Activated CD8-positive, alpha-beta memory T cell treated with anti-CD3 and anti-CD28 coated beads for 36 hours (primary cell): ENCODE data around the gene PHF1. TPM values are rescaled to one million over a fixed set of nuclear protein-coding genes. Genes with fewer than 3 reads are reported as not detected.

ENCODE experiments used
- CTCF ChIA-PET: fragments of 350-600 bp; sonication (Branson Sonifier 250); formaldehyde crosslinking; loops from one replicate; lab custom pipeline; 2021; ENCODE audit warnings: antibody characterized with exemption; lab: Charles Lee
- POLR2A ChIA-PET: fragments of 350-600 bp; sonication (Branson Sonifier 250); formaldehyde crosslinking; loops from one replicate; lab custom pipeline; 2021; ENCODE audit warnings: antibody characterized with exemption; lab: Charles Lee
- total RNA-seq, 2 experiments: library from RNA; stranded (reverse); gene quantifications; one replicate each; pipeline ENCODE4 v1.2.3, GENCODE V29; 2021

PHF1 gene
- total RNA-seq, 2 experiments from 2014 or later, result 25.5 to 27.3 TPM

DNA sequence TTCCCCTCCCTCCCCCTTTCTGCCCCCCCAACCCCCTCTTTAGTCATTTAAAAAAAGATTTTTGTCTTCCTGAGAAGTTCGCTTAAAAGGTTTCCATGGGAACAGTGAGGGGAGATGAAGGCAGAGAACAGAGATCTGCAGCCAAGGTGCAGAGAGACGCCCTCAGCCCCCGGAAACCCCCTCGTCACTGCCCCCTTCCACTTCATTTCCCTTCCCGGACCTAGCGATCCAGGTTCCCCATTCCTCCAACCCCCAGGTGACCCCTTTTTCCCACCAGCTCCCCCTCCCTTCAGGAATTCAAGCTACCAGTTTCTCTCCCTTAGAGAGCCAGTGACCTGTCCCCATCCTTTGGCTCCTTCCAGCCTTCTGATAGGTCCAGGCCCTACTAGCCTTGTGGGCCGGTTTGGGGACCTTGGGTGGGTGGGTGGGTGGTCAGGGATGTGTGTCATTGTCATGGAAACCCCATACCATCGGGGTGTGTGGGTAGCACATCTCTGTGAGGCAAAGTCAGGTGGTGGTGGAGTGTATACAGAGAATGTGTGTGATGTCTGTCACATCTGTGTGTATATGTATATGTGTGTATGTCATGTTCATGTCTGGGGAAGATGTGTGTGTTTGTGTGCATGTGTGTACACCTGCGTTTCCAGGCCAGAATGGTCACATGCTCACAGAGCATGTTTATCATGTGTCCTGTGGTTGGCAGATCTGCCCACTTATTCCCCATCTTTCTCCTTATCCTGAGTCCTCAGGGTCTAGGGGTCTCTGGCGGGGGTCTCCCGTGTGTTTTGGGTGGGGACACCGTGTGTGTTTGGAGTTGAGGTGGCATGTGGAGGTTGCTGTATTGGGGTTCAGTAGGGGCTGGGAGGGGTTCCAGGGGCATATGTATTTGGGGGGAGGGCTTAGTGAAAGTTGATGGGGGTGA lies 16.0 kb downstream of the PHF1 start:
- POLR2A ChIA-PET, result interaction anchor here (0.6 to 1.5 kb wide), 7 partner anchors 28 to 172 kb away, joined by 4 to 6 read pairs (median 5); partner anchors contain the start of genes KIFC1, TAPBP, ZBTB22 and ZBTB9
- CTCF ChIA-PET, result interaction anchor here (1.5 to 2.1 kb wide), 4 partner anchors 11 to 127 kb away, joined by 3 to 9 read pairs (median 7); partner anchors contain the start of gene ZBTB9

- CTCF ChIA-PET, result no interaction called here
- POLR2A ChIA-PET, result no interaction called here
Measured at GRCh38 chr6:33427585-33428223, 16.9 kb downstream of the PHF1 start.

DNA sequence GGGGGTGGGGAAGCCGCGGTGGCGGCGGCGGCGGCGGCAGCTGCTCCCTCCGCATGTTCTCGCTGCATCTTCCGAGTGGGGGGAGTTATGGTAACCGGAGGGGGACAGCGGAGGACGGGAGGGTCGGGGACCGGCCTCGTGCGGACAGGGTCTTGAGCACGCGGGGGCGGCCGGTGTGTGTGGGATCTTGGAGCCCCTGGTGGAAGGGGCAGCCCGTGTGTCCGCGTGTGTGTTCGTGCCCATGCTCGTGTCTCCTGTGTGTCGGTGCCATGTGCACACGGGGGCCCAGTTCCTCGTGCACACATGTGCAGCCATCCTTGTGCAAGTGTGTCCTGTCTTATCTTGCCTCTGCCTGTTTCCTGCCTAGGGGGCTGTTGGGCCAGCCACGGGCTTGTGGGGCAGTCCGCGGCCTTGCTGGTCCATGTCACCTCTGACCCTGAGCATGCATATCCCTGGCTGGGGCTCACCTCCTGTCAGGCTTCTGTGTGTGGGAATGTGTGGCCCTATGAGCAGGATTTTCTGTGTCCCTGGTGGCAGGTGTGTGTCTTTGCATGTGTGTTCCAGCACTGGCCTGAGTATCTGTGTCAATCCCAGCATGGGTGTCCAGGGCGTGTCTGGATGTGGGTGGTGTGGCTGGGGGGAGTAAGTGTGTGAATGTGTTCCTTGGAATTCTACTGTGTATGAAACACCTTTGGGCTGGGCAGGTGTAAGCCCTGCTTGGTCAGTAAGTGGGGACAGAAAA lies 17.6 kb downstream of the PHF1 start:
- POLR2A ChIA-PET, result interaction anchor here (1.0 kb wide), 1 partner anchor 10 kb away, joined by 6 read pairs; no protein-coding TSS in a partner anchor
- CTCF ChIA-PET, result interaction anchor here (1.8 kb wide), 1 partner anchor 38 kb away, joined by 6 read pairs; no protein-coding TSS in a partner anchor

- POLR2A ChIA-PET, result interaction anchor here (1.0 kb wide), 1 partner anchor 10 kb away, joined by 6 read pairs; no protein-coding TSS in a partner anchor
- CTCF ChIA-PET, result interaction anchor here (0.6 to 1.8 kb wide), 3 partner anchors 39 to 152 kb away, joined by 3 to 6 read pairs (median 3); partner anchors contain the start of gene B3GALT4
Measured at GRCh38 chr6:33428966-33429749, 18.3 kb downstream of the PHF1 start.

GRCh38 chr6:33429750-33430052 lies 18.9 kb downstream of the PHF1 start:
- CTCF ChIA-PET, result interaction anchor here (1.6 to 1.8 kb wide), 2 partner anchors 39 to 153 kb away, joined by 3 to 6 read pairs; partner anchors contain the start of gene B3GALT4

GRCh38 chr6:33430334-33430733 lies 19.5 kb downstream of the PHF1 start:
- CTCF ChIA-PET, result interaction anchor here (1.0 to 2.0 kb wide), 8 partner anchors 12 to 458 kb away, joined by 3 to 8 read pairs (median 4); partner anchors contain the start of genes B3GALT4 and ZBTB9
- POLR2A ChIA-PET, result interaction anchor here (1.3 kb wide), 1 partner anchor 140 kb away, joined by 5 read pairs; no protein-coding TSS in a partner anchor

More at GRCh38 chr6:33429750-33430052, 18.9 kb downstream of the PHF1 start:
- POLR2A ChIA-PET, result no interaction called here

- POLR2A ChIA-PET, result interaction anchor here (0.5 to 1.3 kb wide), 4 partner anchors 23 to 148 kb away, joined by 3 to 7 read pairs (median 6); partner anchors contain the start of gene ZBTB9
- CTCF ChIA-PET, result interaction anchor here (0.6 to 2.0 kb wide), 9 partner anchors 12 to 459 kb away, joined by 3 to 8 read pairs (median 4); partner anchors contain the start of gene ZBTB9
Measured at GRCh38 chr6:33430991-33431879, 20.4 kb downstream of the PHF1 start.

GRCh38 chr6:33431880-33432541 lies 21.2 kb downstream of the PHF1 start:
- CTCF ChIA-PET, result interaction anchor here (0.6 to 2.0 kb wide), 3 partner anchors 22 to 314 kb away, joined by 3 to 8 read pairs (median 5); partner anchors contain the start of gene ZBTB9
- POLR2A ChIA-PET, result interaction anchor here (0.5 to 0.7 kb wide), 2 partner anchors 130 to 147 kb away, joined by 7 read pairs; no protein-coding TSS in a partner anchor

DNA sequence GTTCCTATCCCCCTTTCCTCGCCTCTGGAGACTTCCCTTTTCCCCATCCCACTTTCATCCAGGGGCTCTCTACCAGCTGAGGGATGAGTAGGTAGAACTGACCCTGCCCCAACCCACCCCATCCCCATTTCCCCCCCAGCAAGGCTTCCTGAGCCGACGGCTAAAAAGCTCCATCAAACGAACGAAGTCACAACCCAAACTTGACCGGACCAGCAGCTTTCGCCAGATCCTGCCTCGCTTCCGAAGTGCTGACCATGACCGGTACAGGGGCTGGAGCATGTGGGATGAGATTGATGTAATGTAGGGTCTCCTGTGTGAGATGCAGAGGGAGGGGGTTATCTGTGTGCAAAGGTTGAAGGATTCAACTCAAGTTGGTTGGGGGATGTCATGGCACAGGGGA lies 21.7 kb downstream of the PHF1 start:
- POLR2A ChIA-PET, result no interaction called here
- CTCF ChIA-PET, result no interaction called here

- POLR2A ChIA-PET, result no interaction called here
Measured at GRCh38 chr6:33433001-33433543, 22.3 kb downstream of the PHF1 start.

GRCh38 chr6:33433544-33434191 lies 22.9 kb downstream of the PHF1 start:
- ChIA-PET POLR2A (no interaction called here), CTCF (no interaction called here)

More at GRCh38 chr6:33433001-33433543, 22.3 kb downstream of the PHF1 start:
- CTCF ChIA-PET, result no interaction called here

- POLR2A ChIA-PET, result interaction anchor here (0.7 kb wide), 1 partner anchor 274 kb away, joined by 3 read pairs; no protein-coding TSS in a partner anchor
Measured at GRCh38 chr6:33434961-33435360, 24.1 kb downstream of the PHF1 start.

DNA sequence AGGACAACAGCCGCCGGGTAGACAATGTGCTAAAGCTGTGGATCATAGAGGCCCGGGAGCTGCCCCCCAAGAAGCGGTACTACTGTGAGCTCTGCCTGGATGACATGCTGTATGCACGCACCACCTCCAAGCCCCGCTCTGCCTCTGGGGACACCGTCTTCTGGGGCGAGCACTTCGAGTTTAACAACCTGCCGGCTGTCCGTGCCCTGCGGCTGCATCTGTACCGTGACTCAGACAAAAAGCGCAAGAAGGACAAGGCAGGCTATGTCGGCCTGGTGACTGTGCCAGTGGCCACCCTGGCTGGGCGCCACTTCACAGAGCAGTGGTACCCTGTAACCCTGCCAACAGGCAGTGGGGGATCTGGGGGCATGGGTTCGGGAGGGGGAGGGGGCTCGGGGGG lies 26.9 kb downstream of the PHF1 start:
- CTCF ChIA-PET, result interaction anchor here (0.7 kb wide), 1 partner anchor 47 kb away, joined by 4 read pairs; no protein-coding TSS in a partner anchor
- POLR2A ChIA-PET, result no interaction called here

More at GRCh38 chr6:33434961-33435360, 24.1 kb downstream of the PHF1 start:
- CTCF ChIA-PET, result interaction anchor here (0.7 to 1.8 kb wide), 3 partner anchors 150 to 481 kb away, joined by 3 to 6 read pairs (median 4); no protein-coding TSS in a partner anchor

DNA sequence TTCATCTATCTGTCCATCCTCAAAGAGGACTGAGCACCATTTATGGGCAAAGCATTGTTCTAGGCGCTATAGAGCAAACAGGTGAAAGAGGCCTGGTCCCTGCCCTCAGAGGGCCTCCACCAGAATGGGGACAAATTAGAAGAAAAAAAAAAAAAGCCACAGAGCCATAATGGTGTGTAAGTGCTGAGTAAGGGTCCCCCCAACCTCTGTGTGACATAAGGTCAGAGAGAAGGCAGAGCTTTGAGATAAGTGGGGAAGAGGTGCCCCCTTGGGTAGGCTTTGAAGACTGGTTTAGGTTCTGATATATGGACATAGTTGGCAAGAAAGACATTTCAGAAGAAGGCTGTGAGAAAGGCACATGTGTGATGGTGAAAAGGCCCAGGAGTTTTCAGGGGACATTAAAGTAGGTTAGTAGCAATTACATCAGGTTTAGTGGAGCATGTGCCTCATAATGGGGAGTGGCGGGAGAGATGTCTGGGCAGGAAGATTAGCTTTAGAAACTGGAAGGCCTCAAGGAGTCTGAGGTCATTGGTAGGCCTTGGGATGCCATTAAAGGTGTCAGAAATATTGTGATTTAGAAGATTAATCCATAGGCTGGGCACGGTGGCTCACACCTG lies 28.3 kb downstream of the PHF1 start:
- ChIA-PET CTCF (interaction anchor here (1.3 kb wide), 1 partner anchor 11 kb away, joined by 4 read pairs; no protein-coding TSS in a partner anchor), POLR2A (no interaction called here)
